C4-2B (cell line): ENCODE results near the gene CTNNA3.

Experiments used
- CTCF ChIP-seq: fragments of 450-650 bp; conservative IDR thresholded peaks from 2 replicates; pipeline ENCODE4 v1.5.1; 2017; ENCODE audit warnings: mild to moderate bottlenecking
- ZFX ChIP-seq: fragments of 450-650 bp; IDR thresholded peaks from 2 replicates; pipeline ENCODE4 v1.6.1; 2017

- TF ChIP-seq CTCF = no peak
- TF ChIP-seq ZFX = no peak
These were observed 814.2 kb downstream of the CTNNA3 start for GRCh38 chr10:66881814-66882213.
